ENCODE data around the gene ZC3H7A.

GRCh38 chr16:11794996-11795886, 1.8 kb downstream of the ZC3H7A start:
- TF ChIP-seq EZH2 (IDR thresholded peaks at IDR 0.05; ENCODE audit: low read depth): no peak
- TF ChIP-seq, protein P1, sequence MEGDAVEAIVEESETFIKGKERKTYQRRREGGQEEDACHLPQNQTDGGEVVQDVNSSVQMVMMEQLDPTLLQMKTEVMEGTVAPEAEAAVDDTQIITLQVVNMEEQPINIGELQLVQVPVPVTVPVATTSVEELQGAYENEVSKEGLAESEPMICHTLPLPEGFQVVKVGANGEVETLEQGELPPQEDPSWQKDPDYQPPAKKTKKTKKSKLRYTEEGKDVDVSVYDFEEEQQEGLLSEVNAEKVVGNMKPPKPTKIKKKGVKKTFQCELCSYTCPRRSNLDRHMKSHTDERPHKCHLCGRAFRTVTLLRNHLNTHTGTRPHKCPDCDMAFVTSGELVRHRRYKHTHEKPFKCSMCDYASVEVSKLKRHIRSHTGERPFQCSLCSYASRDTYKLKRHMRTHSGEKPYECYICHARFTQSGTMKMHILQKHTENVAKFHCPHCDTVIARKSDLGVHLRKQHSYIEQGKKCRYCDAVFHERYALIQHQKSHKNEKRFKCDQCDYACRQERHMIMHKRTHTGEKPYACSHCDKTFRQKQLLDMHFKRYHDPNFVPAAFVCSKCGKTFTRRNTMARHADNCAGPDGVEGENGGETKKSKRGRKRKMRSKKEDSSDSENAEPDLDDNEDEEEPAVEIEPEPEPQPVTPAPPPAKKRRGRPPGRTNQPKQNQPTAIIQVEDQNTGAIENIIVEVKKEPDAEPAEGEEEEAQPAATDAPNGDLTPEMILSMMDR (conservative IDR thresholded peaks at IDR 0.05): no peak
